GM23248 (cell line): ENCODE results near the gene TEKT3. TPM values are rescaled to one million over a fixed set of nuclear protein-coding genes. Genes with fewer than 3 reads are reported as not detected.

Experiments
- DNase-seq: peaks from one replicate; pipeline ENCODE4 v3.0.0-alpha.2; 2015
- H2AFZ ChIP-seq: fragments of 200-600 bp; sonication (generic); 2 replicates; pipeline ENCODE4 v1.6.1; 2016; ENCODE audit warnings: antibody characterized with exemption
- H3F3A ChIP-seq: fragments of 200-600 bp; sonication (generic); 2 replicates; pipeline ENCODE4 v1.6.1; 2016; ENCODE audit warnings: mild to moderate bottlenecking, antibody characterized with exemption, mixed run types; ENCODE audit not compliant: insufficient read depth
- H3K27ac ChIP-seq: fragments of 200-600 bp; sonication (generic); 2 replicates; pipeline ENCODE4 v1.5.1; 2016; ENCODE audit warnings: mild to moderate bottlenecking
- H3K27me3 ChIP-seq: fragments of 200-600 bp; sonication (generic); replicated peaks from 2 replicates; pipeline ENCODE4 v1.6.1; 2016; ENCODE audit warnings: mild to moderate bottlenecking; ENCODE audit not compliant: insufficient read depth
- H3K36me3 ChIP-seq: fragments of 200-600 bp; sonication (generic); 2 replicates; pipeline ENCODE4 v1.6.1; 2016; ENCODE audit warnings: low read depth, mild to moderate bottlenecking
- H3K4me1 ChIP-seq: fragments of 200-600 bp; sonication (generic); 2 replicates; pipeline ENCODE4 v1.6.1; 2016; ENCODE audit warnings: mild to moderate bottlenecking; ENCODE audit not compliant: insufficient read depth
- H3K4me2 ChIP-seq: fragments of 200-600 bp; sonication (generic); one replicate; pipeline ENCODE4 v1.6.1; 2016; ENCODE audit warnings: mild to moderate bottlenecking; ENCODE audit not compliant: unreplicated experiment
- H3K4me3 ChIP-seq: fragments of 200-600 bp; sonication (generic); 2 replicates; pipeline ENCODE4 v1.5.1; 2016; ENCODE audit warnings: mild to moderate bottlenecking
- H3K79me2 ChIP-seq: fragments of 200-600 bp; sonication (generic); 2 replicates; pipeline ENCODE4 v1.6.1; 2016; ENCODE audit warnings: mild to moderate bottlenecking; ENCODE audit not compliant: insufficient read depth
- H3K9ac ChIP-seq: fragments of 200-600 bp; sonication (generic); 2 replicates; pipeline ENCODE4 v1.6.1; 2016; ENCODE audit warnings: mild to moderate bottlenecking
- H3K9me2 ChIP-seq: fragments of 200-600 bp; sonication (generic); 2 replicates; pipeline ENCODE4 v1.6.1; 2016; ENCODE audit warnings: mixed run types, mild to moderate bottlenecking, moderate library complexity; ENCODE audit not compliant: insufficient read depth
- H3K9me3 ChIP-seq: fragments of 200-600 bp; sonication (generic); one replicate; pipeline ENCODE4 v1.6.1; 2017; ENCODE audit warnings: low read depth
- H4K20me1 ChIP-seq: fragments of 200-600 bp; sonication (generic); 2 replicates; pipeline ENCODE4 v1.6.0; 2016; ENCODE audit not compliant: insufficient read depth
- EZH2 ChIP-seq: fragments of 200-600 bp; sonication (generic); IDR thresholded peaks from 2 replicates; pipeline ENCODE4 v1.6.1; 2018; ENCODE audit warnings: antibody characterized with exemption, mild to moderate bottlenecking; ENCODE audit not compliant: insufficient read depth, poor library complexity, severe bottlenecking
- EZH2phosphoT487 ChIP-seq: fragments of 200-600 bp; sonication (generic); IDR thresholded peaks from 2 replicates; pipeline ENCODE4 v1.6.1; 2018; ENCODE audit warnings: antibody characterized with exemption, moderate library complexity, mild to moderate bottlenecking, low read depth; ENCODE audit not compliant: insufficient read depth
- WGBS, 2 experiments: methylation state at CpG; one replicate each; pipeline ENCODE4 v1.1.6; 2015 to 2017; ENCODE audit warnings: low lambda C conversion rate in 2 of 2, low coverage in 1 of 2; ENCODE audit errors: missing lambda C conversion rate in 2 of 2; 5-methylcytosine and 5-hydroxymethylcytosine counted together
- in situ Hi-C: fragments of 300-500 bp; cut with MboI; formaldehyde crosslinking; loops from 2 replicates; pipeline ENCODE4 v1.15.0; 2020
- polyA plus RNA-seq: library from polyadenylated mRNA; unstranded; fragments of >200 nt; fragmentation: Nextera tagmentation; extraction: Ambion mirVana; gene quantifications from 2 replicates; pipeline ENCODE4 v1.2.1, GENCODE V29; 2016
- total RNA-seq: library from RNA; depleted of rRNA; stranded (reverse); fragments of >200 nt; shearing (Covaris generic); gene quantifications from 2 replicates; pipeline ENCODE4 v1.2.3, GENCODE V29; 2014

The TEKT3 gene
- total and polyA plus RNA-seq, 2 experiments from 2014 or later = not detected

DNA sequence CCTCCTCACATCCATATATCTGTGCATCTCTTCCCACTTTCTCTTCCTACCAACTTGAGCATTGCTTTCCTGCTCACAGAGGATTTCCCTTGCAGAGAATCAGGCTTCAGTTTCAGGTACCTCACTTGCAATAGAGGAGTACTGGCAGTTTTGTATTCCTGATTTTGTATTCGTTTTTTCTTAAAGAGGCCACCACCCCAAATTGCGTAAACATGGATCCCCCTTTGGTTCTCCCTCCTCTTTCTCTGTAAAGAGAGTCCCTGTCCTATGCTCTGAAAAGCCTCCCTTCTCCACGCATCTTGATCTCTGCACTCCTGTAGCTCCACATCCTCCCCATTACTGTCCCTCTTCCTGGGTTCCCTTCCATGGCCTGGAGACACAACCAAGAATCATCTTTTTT, 32.2 kb downstream of the TEKT3 start:
- Histone ChIP-seq H3K36me3 (no peaks in the 10 kb centered on the region), H3K4me2 (no peak overlapping the region), H3K79me2 (no peaks in the 10 kb centered on the region), H3K4me3 (no peak overlapping the region), H3K9me2 (no peaks in the 10 kb centered on the region), H3K9ac (no peak overlapping the region), H4K20me1 (no peaks in the 10 kb centered on the region), H3K9me3 (no peaks in the 10 kb centered on the region), H3K27me3 (no peaks in the 10 kb centered on the region), H3K27ac (no peak overlapping the region), H3F3A (peaks cover 9% of the 10 kb centered on the region; the same call in 1 of the 2 replicates), H3K4me1 (peaks cover 13% of the 10 kb centered on the region), H2AFZ (no peak overlapping the region)
- TF ChIP-seq EZH2phosphoT487 (no peak), EZH2 (no peak)
- 46 to 47% methylated on average over 3 of the region's 3 CpGs for WGBS, 2 experiments
- in situ Hi-C loops = loop anchor here (10.0 kb wide), 1 partner anchor 64 kb away; no protein-coding TSS in a partner anchor
- no peak for DNase-seq

DNA sequence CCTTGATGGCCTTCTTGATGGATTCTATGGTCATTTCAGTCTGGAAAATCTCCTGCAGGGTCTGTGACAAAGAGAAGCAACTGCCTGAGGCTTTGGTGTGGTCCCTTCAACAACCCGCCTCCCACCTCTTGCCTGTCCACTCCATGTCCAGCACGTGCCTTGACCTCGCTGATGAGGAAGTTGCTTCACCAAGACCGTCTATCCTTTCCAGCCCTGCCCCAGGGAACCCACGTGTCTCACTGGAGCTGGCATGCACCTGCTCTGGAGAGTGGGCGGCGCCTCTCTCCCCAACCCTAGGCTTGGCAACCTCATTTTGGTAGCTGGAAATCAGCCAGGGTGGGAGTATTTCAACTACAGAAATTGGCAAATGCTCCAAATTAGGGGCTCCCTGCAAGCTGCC, 32.6 kb downstream of the TEKT3 start:
- Histone ChIP-seq H3K4me1 (peaks cover 13% of the 10 kb centered on the region), H3K27me3 (no peaks in the 10 kb centered on the region), H3K4me3 (no peak overlapping the region), H3K9ac (no peak overlapping the region), H3K79me2 (no peaks in the 10 kb centered on the region), H3F3A (peaks cover 9% of the 10 kb centered on the region; the same call in 1 of the 2 replicates), H2AFZ (no peak overlapping the region), H3K9me3 (no peaks in the 10 kb centered on the region), H3K4me2 (no peak overlapping the region), H3K27ac (no peak overlapping the region), H3K36me3 (no peaks in the 10 kb centered on the region), H3K9me2 (no peaks in the 10 kb centered on the region), H4K20me1 (no peaks in the 10 kb centered on the region)
- 82 to 84% methylated on average over 7 of the region's 7 CpGs for WGBS, 2 experiments
- TF ChIP-seq EZH2phosphoT487 = no peak
- no peak for TF ChIP-seq EZH2
- in situ Hi-C loops = loop anchor here (10.0 kb wide), 1 partner anchor 64 kb away; no protein-coding TSS in a partner anchor
- DNase-seq = no peak

GRCh38 chr17:15307710-15308111, 33.7 kb downstream of the TEKT3 start:
- 68 to 70% methylated on average over 4 of the region's 4 CpGs for WGBS, 2 experiments
- no peak overlapping the region for H3K9ac ChIP-seq
- H3K79me2 ChIP-seq = no peaks in the 10 kb centered on the region
- no peak overlapping the region for H3K27ac ChIP-seq
- no peak for TF ChIP-seq EZH2phosphoT487
- TF ChIP-seq EZH2 = no peak
- no peaks in the 10 kb centered on the region for H3K9me2 ChIP-seq
- no peaks in the 10 kb centered on the region for H3K36me3 ChIP-seq
- H3K9me3 ChIP-seq = no peaks in the 10 kb centered on the region
- DNase-seq = no peak
- H3F3A ChIP-seq = peaks cover 9% of the 10 kb centered on the region; the same call in 1 of the 2 replicates
- H3K4me2 ChIP-seq = no peak overlapping the region
- H3K27me3 ChIP-seq = no peaks in the 10 kb centered on the region
- no peak overlapping the region for H2AFZ ChIP-seq
- H3K4me3 ChIP-seq = no peak overlapping the region
- in situ Hi-C loops = loop anchor here (10.0 kb wide), 1 partner anchor 63 kb away; no protein-coding TSS in a partner anchor
- H4K20me1 ChIP-seq = no peaks in the 10 kb centered on the region
- peaks cover 13% of the 10 kb centered on the region for H3K4me1 ChIP-seq

GRCh38 chr17:15303851-15304250, 37.5 kb downstream of the TEKT3 start:
- H3K36me3 ChIP-seq = no peaks in the 10 kb centered on the region
- H3K4me2 ChIP-seq = no peak overlapping the region
- whole genome bisulfite sequencing, 2 experiments = 83% methylated on average over 14 of the region's 14 CpGs
- peaks cover 9% of the 10 kb centered on the region; the same call in 1 of the 2 replicates for H3F3A ChIP-seq
- no peaks in the 10 kb centered on the region for H3K9me3 ChIP-seq
- no peaks in the 10 kb centered on the region for H4K20me1 ChIP-seq
- no peak overlapping the region for H3K27ac ChIP-seq
- no peaks in the 10 kb centered on the region for H3K27me3 ChIP-seq
- H3K9ac ChIP-seq = no peak overlapping the region
- no peak for DNase-seq
- H3K4me3 ChIP-seq = no peak overlapping the region
- TF ChIP-seq EZH2phosphoT487 (no peak), EZH2 (no peak)
- no peak overlapping the region for H2AFZ ChIP-seq
- H3K9me2 ChIP-seq = no peaks in the 10 kb centered on the region
- no peaks in the 10 kb centered on the region for H3K79me2 ChIP-seq
- H3K4me1 ChIP-seq = peaks cover 13% of the 10 kb centered on the region
- in situ Hi-C loops = loop anchor here (10.0 kb wide), 1 partner anchor 59 kb away; no protein-coding TSS in a partner anchor

DNA sequence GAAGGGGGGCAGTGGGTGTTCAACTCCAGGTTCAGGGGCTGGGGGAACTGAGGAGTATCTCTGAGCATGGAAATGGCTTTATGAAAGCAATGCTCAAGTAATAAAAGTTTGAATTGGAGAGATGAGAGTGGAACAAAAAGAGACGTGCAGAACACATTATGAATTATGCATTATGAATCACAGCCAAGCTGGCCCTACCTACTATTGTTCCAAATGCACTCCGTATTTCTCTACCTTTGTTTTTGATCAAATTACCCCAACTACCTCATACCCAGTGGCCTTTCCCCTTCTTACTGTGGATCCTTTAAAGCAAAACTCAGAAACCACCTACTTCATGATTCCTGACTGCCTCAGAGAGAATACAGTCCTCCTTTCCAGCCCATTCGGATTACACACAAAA, 38.1 kb downstream of the TEKT3 start:
- 18 to 19% methylated on average over 3 of the region's 3 CpGs for WGBS, 2 experiments

More for the DNA sequence above, 38.1 kb downstream of the TEKT3 start:
- DNase-seq = no peak
- H3K9me2 ChIP-seq = no peaks in the 10 kb centered on the region
- in situ Hi-C loops = loop anchor here (10.0 kb wide), 1 partner anchor 58 kb away; no protein-coding TSS in a partner anchor
- H3K36me3 ChIP-seq = no peaks in the 10 kb centered on the region
- TF ChIP-seq EZH2phosphoT487 (no peak), EZH2 (no peak)
- no peaks in the 10 kb centered on the region for H3K27me3 ChIP-seq
- H3K9ac ChIP-seq = no peak overlapping the region
- peaks cover 13% of the 10 kb centered on the region for H3K4me1 ChIP-seq
- no peaks in the 10 kb centered on the region for H4K20me1 ChIP-seq
- H3K27ac ChIP-seq = no peak overlapping the region
- H2AFZ ChIP-seq = no peak overlapping the region
- no peaks in the 10 kb centered on the region for H3K79me2 ChIP-seq
- peaks cover 9% of the 10 kb centered on the region; the same call in 1 of the 2 replicates for H3F3A ChIP-seq
- no peak overlapping the region for H3K4me2 ChIP-seq
- H3K4me3 ChIP-seq = no peak overlapping the region
- H3K9me3 ChIP-seq = no peaks in the 10 kb centered on the region
